ENCODE data around the gene ADAMTS2.

DNA sequence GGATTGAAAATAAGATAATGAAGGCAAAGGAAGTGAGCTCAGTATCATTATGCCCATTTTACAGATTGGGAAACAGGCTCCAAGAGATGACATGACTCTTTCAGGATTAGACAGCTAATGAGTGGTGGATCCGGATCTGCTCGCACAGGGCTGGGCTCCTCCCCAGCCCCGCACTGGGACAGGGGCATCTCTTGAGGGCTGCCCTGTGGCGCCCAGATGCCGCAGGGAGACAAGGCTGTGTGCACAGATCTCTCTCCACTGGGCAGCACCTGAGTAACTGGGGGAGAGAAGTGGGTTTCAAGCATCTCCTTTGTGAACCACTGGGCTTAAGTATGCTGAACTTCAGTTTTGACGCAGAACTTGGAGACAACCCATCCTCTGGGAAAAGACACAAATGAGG is 43.9 kb downstream of the ADAMTS2 start:
- TF ChIP-seq, protein P1, sequence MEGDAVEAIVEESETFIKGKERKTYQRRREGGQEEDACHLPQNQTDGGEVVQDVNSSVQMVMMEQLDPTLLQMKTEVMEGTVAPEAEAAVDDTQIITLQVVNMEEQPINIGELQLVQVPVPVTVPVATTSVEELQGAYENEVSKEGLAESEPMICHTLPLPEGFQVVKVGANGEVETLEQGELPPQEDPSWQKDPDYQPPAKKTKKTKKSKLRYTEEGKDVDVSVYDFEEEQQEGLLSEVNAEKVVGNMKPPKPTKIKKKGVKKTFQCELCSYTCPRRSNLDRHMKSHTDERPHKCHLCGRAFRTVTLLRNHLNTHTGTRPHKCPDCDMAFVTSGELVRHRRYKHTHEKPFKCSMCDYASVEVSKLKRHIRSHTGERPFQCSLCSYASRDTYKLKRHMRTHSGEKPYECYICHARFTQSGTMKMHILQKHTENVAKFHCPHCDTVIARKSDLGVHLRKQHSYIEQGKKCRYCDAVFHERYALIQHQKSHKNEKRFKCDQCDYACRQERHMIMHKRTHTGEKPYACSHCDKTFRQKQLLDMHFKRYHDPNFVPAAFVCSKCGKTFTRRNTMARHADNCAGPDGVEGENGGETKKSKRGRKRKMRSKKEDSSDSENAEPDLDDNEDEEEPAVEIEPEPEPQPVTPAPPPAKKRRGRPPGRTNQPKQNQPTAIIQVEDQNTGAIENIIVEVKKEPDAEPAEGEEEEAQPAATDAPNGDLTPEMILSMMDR (IDR thresholded peaks at IDR 0.05): no peak
- TF ChIP-seq POLR2A (IDR thresholded peaks at IDR 0.05): no peak
